DOHH2 (cell line): ENCODE measurements around the gene FOXB2.

ENCODE experiments used
- H3F3A ChIP-seq: fragments of 200-600 bp; sonication (generic), shearing (Covaris generic); 2 replicates; pipeline ENCODE4 v1.6.0; 2016; ENCODE audit warnings: antibody characterized with exemption, mild to moderate bottlenecking; ENCODE audit not compliant: control insufficient read depth, insufficient read depth
- H3K27ac ChIP-seq: fragments of 200-600 bp; sonication (generic); 2 replicates; pipeline ENCODE4 v1.5.1; 2014; ENCODE audit warnings: low read depth, mild to moderate bottlenecking, low read length, moderate library complexity
- H3K27me3 ChIP-seq: fragments of 200-600 bp; sonication (generic); 2 replicates; pipeline ENCODE4 v1.6.1; 2014; ENCODE audit warnings: mild to moderate bottlenecking, low read length, mixed read lengths; ENCODE audit not compliant: control insufficient read depth
- H3K36me3 ChIP-seq: fragments of 200-600 bp; sonication (generic); 2 replicates; pipeline ENCODE4 v1.6.1; 2014; ENCODE audit warnings: mild to moderate bottlenecking, low read length, moderate library complexity, mixed read lengths; ENCODE audit not compliant: control insufficient read depth
- H3K4me1 ChIP-seq: fragments of 200-600 bp; sonication (generic); 2 replicates; pipeline ENCODE4 v1.6.1; 2014; ENCODE audit warnings: mild to moderate bottlenecking, low read length, mixed read lengths; ENCODE audit not compliant: control insufficient read depth
- H3K4me2 ChIP-seq: fragments of 200-600 bp; sonication (generic); 2 replicates; pipeline ENCODE4 v1.6.0; 2014; ENCODE audit warnings: mild to moderate bottlenecking, low read length, moderate library complexity
- H3K4me3 ChIP-seq: fragments of 200-600 bp; sonication (generic); 2 replicates; pipeline ENCODE4 v1.5.1; 2014; ENCODE audit warnings: mild to moderate bottlenecking, low read length, mixed read lengths
- H3K79me2 ChIP-seq: fragments of 200-600 bp; sonication (generic); 2 replicates; pipeline ENCODE4 v1.6.1; 2014; ENCODE audit warnings: mild to moderate bottlenecking, low read length, mixed read lengths; ENCODE audit not compliant: control insufficient read depth
- H3K9me2 ChIP-seq: fragments of 200-600 bp; sonication (generic); replicated peaks from 2 replicates; pipeline ENCODE4 v1.6.1; 2014; ENCODE audit warnings: mild to moderate bottlenecking, low read length, mixed read lengths; ENCODE audit not compliant: control insufficient read depth
- H3K9me3 ChIP-seq: fragments of 200-600 bp; sonication (generic); 2 replicates; pipeline ENCODE4 v1.6.1; 2014; ENCODE audit warnings: antibody characterized with exemption, low read length, mixed read lengths; ENCODE audit not compliant: control insufficient read depth, insufficient read depth
- H4K20me1 ChIP-seq: fragments of 200-600 bp; sonication (generic); 2 replicates; pipeline ENCODE4 v1.6.0; 2014; ENCODE audit warnings: low read depth, mild to moderate bottlenecking, antibody characterized with exemption, low read length, moderate library complexity; ENCODE audit not compliant: control insufficient read depth, insufficient read depth
- CTCF ChIP-seq: fragments of 200-600 bp; sonication (generic); IDR thresholded peaks from one replicate; pipeline ENCODE4 v1.5.1; 2014; ENCODE audit warnings: antibody characterized with exemption, mild to moderate bottlenecking, low read depth, low read length; ENCODE audit not compliant: poor library complexity, severe bottlenecking
- EZH2phosphoT487 ChIP-seq: fragments of 200-600 bp; sonication (generic); IDR thresholded peaks from 2 replicates; pipeline ENCODE4 v1.6.1; 2017; ENCODE audit warnings: borderline replicate concordance, mild to moderate bottlenecking, antibody characterized with exemption, low read length, moderate library complexity, mixed read lengths

Gene FOXB2

GRCh38 chr9:77003366-77003765 lies 16.1 kb upstream of the FOXB2 start:
- Histone ChIP-seq H3K79me2 (no peaks in the 10 kb centered on the region), H3K9me3 (no peaks in the 10 kb centered on the region), H4K20me1 (no peaks in the 10 kb centered on the region), H3K4me3 (no peak overlapping the region), H3K4me1 (no peaks in the 10 kb centered on the region), H3K4me2 (no peak overlapping the region), H3K9me2 (no peaks in the 10 kb centered on the region), H3K27ac (no peak overlapping the region), H3K27me3 (no peaks in the 10 kb centered on the region), H3F3A (no peaks in the 10 kb centered on the region), H3K36me3 (no peaks in the 10 kb centered on the region)
- no peak for TF ChIP-seq EZH2phosphoT487
- TF ChIP-seq CTCF: no peak

- TF ChIP-seq EZH2phosphoT487: no peak
- TF ChIP-seq CTCF: no peak
- H3K36me3 ChIP-seq: no peaks in the 10 kb centered on the region
- no peak overlapping the region for H3K27ac ChIP-seq
- H3K27me3 ChIP-seq: no peaks in the 10 kb centered on the region
- no peak overlapping the region for H3K4me3 ChIP-seq
- H3K79me2 ChIP-seq: no peaks in the 10 kb centered on the region
- no peaks in the 10 kb centered on the region for H3K4me1 ChIP-seq
- H3F3A ChIP-seq: no peaks in the 10 kb centered on the region
- no peaks in the 10 kb centered on the region for H3K9me3 ChIP-seq
- H3K9me2 ChIP-seq: no peaks in the 10 kb centered on the region
- H3K4me2 ChIP-seq: no peak overlapping the region
- H4K20me1 ChIP-seq: no peaks in the 10 kb centered on the region
These were observed 14.2 kb upstream of the FOXB2 start for GRCh38 chr9:77005216-77005615.

- H3K27me3 ChIP-seq: peaks cover 9% of the 10 kb centered on the region
- H3K27ac ChIP-seq: no peak overlapping the region
- H3K36me3 ChIP-seq: no peaks in the 10 kb centered on the region
These were observed 8.9 kb upstream of the FOXB2 start for GRCh38 chr9:77010527-77010926.

More at GRCh38 chr9:77010527-77010926, 8.9 kb upstream of the FOXB2 start:
- Histone ChIP-seq H3K4me1 (no peaks in the 10 kb centered on the region), H3K4me3 (no peak overlapping the region), H3K79me2 (no peaks in the 10 kb centered on the region), H3K9me2 (no peaks in the 10 kb centered on the region), H3F3A (no peaks in the 10 kb centered on the region), H3K9me3 (no peaks in the 10 kb centered on the region), H3K4me2 (no peak overlapping the region), H4K20me1 (no peaks in the 10 kb centered on the region)
- TF ChIP-seq EZH2phosphoT487 (no peak), CTCF (no peak)
